ENCODE data around the gene ANO3. TPM values are rescaled to one million over a fixed set of nuclear protein-coding genes. Genes with fewer than 3 reads are reported as not detected.

The ANO3 gene
- total and polyA plus RNA-seq, 2 donors from 2014 or later = 0.30 to 1.5 TPM

GRCh38 chr11:26365284-26365683 lies 33.4 kb downstream of the ANO3 start:
- no peak for FAIRE-seq
- H3K36me3 ChIP-seq (ENCODE audit: control insufficient read depth in 2 of 3, insufficient read depth in 3 of 3, low read length in 3 of 3) = no peaks in the 10 kb centered on the region
- peaks cover 0 to 7% (median 0%) of the 10 kb centered on the region in 3 donors for H3K9me3 ChIP-seq (ENCODE audit: control insufficient read depth in 2 of 3, insufficient read depth in 1 of 3, low read length in 3 of 3)
- no peak overlapping the region for H3K27ac ChIP-seq (ENCODE audit: low read depth in 2 of 2, low read length in 2 of 2)
- intact Hi-C loops (cut with DNase I) = no loop called here
- no peaks in the 10 kb centered on the region for H3K4me1 ChIP-seq (ENCODE audit: control insufficient read depth in 2 of 3, insufficient read depth in 2 of 3, low read depth in 1 of 3, low read length in 3 of 3)
- TF ChIP-seq, protein P1, sequence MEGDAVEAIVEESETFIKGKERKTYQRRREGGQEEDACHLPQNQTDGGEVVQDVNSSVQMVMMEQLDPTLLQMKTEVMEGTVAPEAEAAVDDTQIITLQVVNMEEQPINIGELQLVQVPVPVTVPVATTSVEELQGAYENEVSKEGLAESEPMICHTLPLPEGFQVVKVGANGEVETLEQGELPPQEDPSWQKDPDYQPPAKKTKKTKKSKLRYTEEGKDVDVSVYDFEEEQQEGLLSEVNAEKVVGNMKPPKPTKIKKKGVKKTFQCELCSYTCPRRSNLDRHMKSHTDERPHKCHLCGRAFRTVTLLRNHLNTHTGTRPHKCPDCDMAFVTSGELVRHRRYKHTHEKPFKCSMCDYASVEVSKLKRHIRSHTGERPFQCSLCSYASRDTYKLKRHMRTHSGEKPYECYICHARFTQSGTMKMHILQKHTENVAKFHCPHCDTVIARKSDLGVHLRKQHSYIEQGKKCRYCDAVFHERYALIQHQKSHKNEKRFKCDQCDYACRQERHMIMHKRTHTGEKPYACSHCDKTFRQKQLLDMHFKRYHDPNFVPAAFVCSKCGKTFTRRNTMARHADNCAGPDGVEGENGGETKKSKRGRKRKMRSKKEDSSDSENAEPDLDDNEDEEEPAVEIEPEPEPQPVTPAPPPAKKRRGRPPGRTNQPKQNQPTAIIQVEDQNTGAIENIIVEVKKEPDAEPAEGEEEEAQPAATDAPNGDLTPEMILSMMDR (IDR thresholded peaks at IDR 0.05; ENCODE audit: borderline replicate concordance, extremely low read depth, insufficient read depth) = no peak
- no peak overlapping the region for H3K9ac ChIP-seq (ENCODE audit: low read length in 3 of 3)
- no peak for DNase-seq
- H3K4me3 ChIP-seq (ENCODE audit: low read length in 3 of 3) = no peak overlapping the region
- no peaks in the 10 kb centered on the region for H3K27me3 ChIP-seq (ENCODE audit: control insufficient read depth, insufficient read depth, low read length)

DNA sequence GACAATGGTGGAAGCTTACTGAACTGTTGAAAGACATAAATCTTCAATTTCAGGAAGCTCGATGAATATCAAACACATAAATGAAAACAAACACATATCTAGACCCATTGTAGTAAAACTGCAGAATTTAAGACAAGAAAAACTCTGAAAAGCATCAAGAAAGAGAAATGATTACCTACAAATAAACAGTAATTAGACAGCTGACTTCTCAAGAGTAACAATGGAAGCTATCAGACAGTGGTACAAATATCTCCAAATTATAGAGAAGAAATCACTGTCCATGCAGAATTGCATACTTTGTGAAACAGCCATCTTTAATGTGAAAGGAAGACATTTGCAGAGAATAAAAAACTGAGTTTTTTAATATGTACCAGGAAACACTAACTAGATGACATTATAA lies 45.7 kb downstream of the ANO3 start:
- H3K36me3 ChIP-seq (ENCODE audit: control insufficient read depth in 2 of 3, insufficient read depth in 3 of 3, low read length in 3 of 3) = no peaks in the 10 kb centered on the region
- H3K9me3 ChIP-seq (ENCODE audit: control insufficient read depth in 2 of 3, insufficient read depth in 1 of 3, low read length in 3 of 3) = peaks cover 0 to 3% (median 3%) of the 10 kb centered on the region in 3 donors
- no peak for FAIRE-seq
- no peak overlapping the region for H3K9ac ChIP-seq (ENCODE audit: low read length in 3 of 3)
- TF ChIP-seq, protein P1 (IDR thresholded peaks at IDR 0.05; ENCODE audit: borderline replicate concordance, extremely low read depth, insufficient read depth) = no peak
- intact Hi-C loops (cut with DNase I) = no loop called here
- DNase-seq = no peak
- H3K4me1 ChIP-seq (ENCODE audit: control insufficient read depth in 2 of 3, insufficient read depth in 2 of 3, low read depth in 1 of 3, low read length in 3 of 3) = no peaks in the 10 kb centered on the region
- H3K4me3 ChIP-seq (ENCODE audit: low read length in 3 of 3) = no peak overlapping the region
- no peak overlapping the region for H3K27ac ChIP-seq (ENCODE audit: low read depth in 2 of 2, low read length in 2 of 2)
- H3K27me3 ChIP-seq (ENCODE audit: control insufficient read depth, insufficient read depth, low read length) = no peaks in the 10 kb centered on the region

GRCh38 chr11:26399336-26399735 lies 67.4 kb downstream of the ANO3 start:
- TF ChIP-seq, protein P1 (IDR thresholded peaks at IDR 0.05; ENCODE audit: borderline replicate concordance, extremely low read depth, insufficient read depth) = no peak
- no peak overlapping the region for H3K9ac ChIP-seq (ENCODE audit: low read length in 3 of 3)
- FAIRE-seq = no peak

More at GRCh38 chr11:26399336-26399735, 67.4 kb downstream of the ANO3 start:
- Histone ChIP-seq H3K9me3 (ENCODE audit: control insufficient read depth in 2 of 3, insufficient read depth in 1 of 3, low read length in 3 of 3) (peaks cover 0 to 5% (median 0%) of the 10 kb centered on the region in 3 donors), H3K4me1 (ENCODE audit: control insufficient read depth in 2 of 3, insufficient read depth in 2 of 3, low read depth in 1 of 3, low read length in 3 of 3) (no peaks in the 10 kb centered on the region), H3K27ac (ENCODE audit: low read depth in 2 of 2, low read length in 2 of 2) (no peak overlapping the region), H3K4me3 (ENCODE audit: low read length in 3 of 3) (no peak overlapping the region), H3K36me3 (ENCODE audit: control insufficient read depth in 2 of 3, insufficient read depth in 3 of 3, low read length in 3 of 3) (no peaks in the 10 kb centered on the region), H3K27me3 (ENCODE audit: control insufficient read depth, insufficient read depth, low read length) (no peaks in the 10 kb centered on the region)
- intact Hi-C loops (cut with DNase I) = no loop called here
- DNase-seq = peak in 1 of 5 donors; percentile 8
